Measurements from ENCODE around the gene FAM107B.

GRCh38 chr10:14601872-14602725, 172.6 kb downstream of the FAM107B start:
- TF ChIP-seq POLR2AphosphoS5 (IDR thresholded peaks at IDR 0.05) (no peak), CTCF (IDR thresholded peaks at IDR 0.05) (no peak)

Measured in suprapubic skin (tissue), 3 donors.